ENCODE data around the gene CMSS1. TPM values are rescaled to one million over a fixed set of nuclear protein-coding genes. Genes with fewer than 3 reads are reported as not detected.

CMSS1 gene
- total and polyA plus RNA-seq, 2 of the 13 experiments (the other 11 are each of a cell fraction or from before 2014, with no cell fraction given): 6.4 to 48.7 TPM

DNA sequence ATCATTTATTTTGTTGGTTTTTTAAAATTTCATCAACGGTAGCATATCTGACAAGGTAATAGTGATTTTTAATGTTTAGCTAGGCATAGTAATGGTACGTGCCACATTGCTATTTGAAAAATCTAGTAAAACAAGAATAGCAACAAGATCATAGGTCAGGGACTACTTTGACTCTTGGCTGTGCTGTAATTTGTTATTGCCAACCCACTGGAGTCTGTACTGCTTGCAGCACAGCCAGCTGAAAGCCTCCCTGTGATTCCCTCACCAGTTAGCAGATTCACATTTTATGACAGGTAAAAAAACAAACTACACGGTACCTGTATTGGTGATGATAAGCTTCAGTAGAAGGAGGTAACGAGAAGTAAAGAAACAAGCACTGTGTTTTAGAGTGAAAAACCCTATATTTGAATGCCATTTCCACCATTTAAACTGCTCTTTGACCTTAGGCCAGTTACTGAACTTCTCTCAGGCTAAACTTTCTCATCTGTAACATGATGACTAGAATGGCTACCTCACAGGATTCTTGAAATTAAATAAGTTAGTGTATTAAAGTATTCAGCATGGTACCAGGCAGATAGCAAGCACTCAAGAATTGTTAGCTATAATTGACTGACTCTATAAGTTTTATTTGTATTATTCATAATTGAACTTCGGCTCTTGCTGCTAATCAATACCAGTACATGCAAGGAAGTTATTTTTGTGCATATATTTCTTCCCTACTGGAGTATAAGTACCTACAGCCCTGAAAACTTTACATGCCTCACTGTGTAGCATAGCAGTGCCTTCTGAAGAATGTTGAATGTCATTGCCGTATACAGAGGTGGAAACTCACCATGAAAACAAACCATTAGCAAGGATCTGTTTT lies 280.5 kb downstream of the CMSS1 start (continued):
- TF ChIP-seq TP53 (CRISPR knock-in tag; conservative IDR thresholded peaks at IDR 0.05) (no peak), ZNF737 (CRISPR knock-in tag; IDR thresholded peaks at IDR 0.05; ENCODE audit: borderline replicate concordance) (no peak), ZNF256 (CRISPR knock-in tag; conservative IDR thresholded peaks at IDR 0.05) (no peak), ZNF251 (CRISPR knock-in tag; IDR thresholded peaks at IDR 0.05) (no peak), ZNF337 (CRISPR knock-in tag; IDR thresholded peaks at IDR 0.05; ENCODE audit: borderline replicate concordance, low read depth) (no peak), KDM4B (CRISPR knock-in tag; IDR thresholded peaks at IDR 0.05) (no peak), TOE1 (CRISPR knock-in tag; IDR thresholded peaks at IDR 0.05) (no peak), ZNF839 (CRISPR knock-in tag; IDR thresholded peaks at IDR 0.05; ENCODE audit: borderline replicate concordance) (no peak), ZNF749 (CRISPR knock-in tag; IDR thresholded peaks at IDR 0.05; ENCODE audit: borderline replicate concordance) (no peak), DNMT3B (CRISPR knock-in tag; conservative IDR thresholded peaks at IDR 0.05) (no peak), ZFP36L2 (CRISPR knock-in tag; IDR thresholded peaks at IDR 0.05) (no peak), KDM5A (IDR thresholded peaks at IDR 0.05; ENCODE audit: borderline replicate concordance, low read length) (no peak), MEIS2 (CRISPR knock-in tag; IDR thresholded peaks at IDR 0.05) (no peak), CC2D1A (CRISPR knock-in tag; IDR thresholded peaks at IDR 0.05) (0 out of 2 replicates have a peak, but pooled peaks have one; percentile 82), CREB1 (IDR thresholded peaks at IDR 0.05) (no peak), CREB1 (CRISPR knock-in tag; IDR thresholded peaks at IDR 0.05) (peak; percentile 62; the same call in 1 of the 2 replicates)
- TF ChIP-seq, protein P1, sequence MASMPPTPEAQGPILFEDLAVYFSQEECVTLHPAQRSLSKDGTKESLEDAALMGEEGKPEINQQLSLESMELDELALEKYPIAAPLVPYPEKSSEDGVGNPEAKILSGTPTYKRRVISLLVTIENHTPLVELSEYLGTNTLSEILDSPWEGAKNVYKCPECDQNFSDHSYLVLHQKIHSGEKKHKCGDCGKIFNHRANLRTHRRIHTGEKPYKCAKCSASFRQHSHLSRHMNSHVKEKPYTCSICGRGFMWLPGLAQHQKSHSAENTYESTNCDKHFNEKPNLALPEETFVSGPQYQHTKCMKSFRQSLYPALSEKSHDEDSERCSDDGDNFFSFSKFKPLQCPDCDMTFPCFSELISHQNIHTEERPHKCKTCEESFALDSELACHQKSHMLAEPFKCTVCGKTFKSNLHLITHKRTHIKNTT (CRISPR knock-in tag; IDR thresholded peaks at IDR 0.05): no peak
- TF ChIP-seq, protein P2, sequence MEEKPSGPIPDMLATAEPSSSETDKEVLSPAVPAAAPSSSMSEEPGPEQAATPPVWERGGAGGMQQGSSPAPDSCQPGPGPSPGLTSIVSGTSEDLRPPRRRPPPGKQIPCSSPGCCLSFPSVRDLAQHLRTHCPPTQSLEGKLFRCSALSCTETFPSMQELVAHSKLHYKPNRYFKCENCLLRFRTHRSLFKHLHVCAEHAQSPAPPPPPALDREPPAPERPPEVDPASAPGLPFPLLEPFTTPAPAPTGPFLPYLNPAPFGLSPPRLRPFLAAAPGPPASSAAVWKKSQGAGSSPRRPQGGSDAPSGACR (CRISPR knock-in tag; IDR thresholded peaks at IDR 0.05): no peak
- TF ChIP-seq, protein P3, sequence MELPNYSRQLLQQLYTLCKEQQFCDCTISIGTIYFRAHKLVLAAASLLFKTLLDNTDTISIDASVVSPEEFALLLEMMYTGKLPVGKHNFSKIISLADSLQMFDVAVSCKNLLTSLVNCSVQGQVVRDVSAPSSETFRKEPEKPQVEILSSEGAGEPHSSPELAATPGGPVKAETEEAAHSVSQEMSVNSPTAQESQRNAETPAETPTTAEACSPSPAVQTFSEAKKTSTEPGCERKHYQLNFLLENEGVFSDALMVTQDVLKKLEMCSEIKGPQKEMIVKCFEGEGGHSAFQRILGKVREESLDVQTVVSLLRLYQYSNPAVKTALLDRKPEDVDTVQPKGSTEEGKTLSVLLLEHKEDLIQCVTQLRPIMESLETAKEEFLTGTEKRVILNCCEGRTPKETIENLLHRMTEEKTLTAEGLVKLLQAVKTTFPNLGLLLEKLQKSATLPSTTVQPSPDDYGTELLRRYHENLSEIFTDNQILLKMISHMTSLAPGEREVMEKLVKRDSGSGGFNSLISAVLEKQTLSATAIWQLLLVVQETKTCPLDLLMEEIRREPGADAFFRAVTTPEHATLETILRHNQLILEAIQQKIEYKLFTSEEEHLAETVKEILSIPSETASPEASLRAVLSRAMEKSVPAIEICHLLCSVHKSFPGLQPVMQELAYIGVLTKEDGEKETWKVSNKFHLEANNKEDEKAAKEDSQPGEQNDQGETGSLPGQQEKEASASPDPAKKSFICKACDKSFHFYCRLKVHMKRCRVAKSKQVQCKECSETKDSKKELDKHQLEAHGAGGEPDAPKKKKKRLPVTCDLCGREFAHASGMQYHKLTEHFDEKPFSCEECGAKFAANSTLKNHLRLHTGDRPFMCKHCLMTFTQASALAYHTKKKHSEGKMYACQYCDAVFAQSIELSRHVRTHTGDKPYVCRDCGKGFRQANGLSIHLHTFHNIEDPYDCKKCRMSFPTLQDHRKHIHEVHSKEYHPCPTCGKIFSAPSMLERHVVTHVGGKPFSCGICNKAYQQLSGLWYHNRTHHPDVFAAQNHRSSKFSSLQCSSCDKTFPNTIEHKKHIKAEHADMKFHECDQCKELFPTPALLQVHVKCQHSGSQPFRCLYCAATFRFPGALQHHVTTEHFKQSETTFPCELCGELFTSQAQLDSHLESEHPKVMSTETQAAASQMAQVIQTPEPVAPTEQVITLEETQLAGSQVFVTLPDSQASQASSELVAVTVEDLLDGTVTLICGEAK (IDR thresholded peaks at IDR 0.05): no peak
- TF ChIP-seq, protein P3 (CRISPR knock-in tag; IDR thresholded peaks at IDR 0.05): no peak

Data from HepG2 (cell line).